ENCODE results near the gene DUX4.
"Not testable (repeated sequence)": the region's sequence is repeated elsewhere in the genome, so short reads cannot be mapped to it uniquely, and the experiment has no call there.

Gene DUX4

GRCh38 chr4:190173428-190173827 lies at the start of gene DUX4:
TSS of gene DUX4 (plus strand) at chr4:190173774. CDS start at chr4:190173774, 0 bp downstream.
- DNase-seq, result peak in 1 of 2 donors; percentile 5

- not testable (repeated sequence) for DNase-seq
These were observed 1.9 kb downstream of the DUX4 start for GRCh38 chr4:190175436-190175835.

- DNase-seq, result peak in 1 of 2 donors; percentile 1
These were observed 4.4 kb downstream of the DUX4 start for GRCh38 chr4:190177727-190178605.

- DNase-seq, result not testable (repeated sequence)
These were observed 5.0 kb downstream of the DUX4 start for GRCh38 chr4:190178606-190178990.

GRCh38 chr4:190179030-190179739 lies 5.6 kb downstream of the DUX4 start:
- DNase-seq, result not testable (repeated sequence)

GRCh38 chr4:190179740-190180094 lies 6.1 kb downstream of the DUX4 start:
- DNase-seq, result not testable (repeated sequence)

- DNase-seq, result not testable (repeated sequence)
These were observed 7.4 kb downstream of the DUX4 start for GRCh38 chr4:190180947-190181346.

GRCh38 chr4:190181481-190182100 lies 8.0 kb downstream of the DUX4 start:
- DNase-seq, result peak in 1 of 2 donors; percentile 7

- not testable (repeated sequence) for DNase-seq
These were observed 29.9 kb downstream of the DUX4 start for GRCh38 chr4:190203510-190203909.
